ENCODE results near the gene FUT3.

The FUT3 gene

GRCh38 chr19:5851302-5851701 lies at the start of gene FUT3:
TSS of gene FUT3 (minus strand) at chr19:5851449.
- Histone ChIP-seq H3K27me3 (ENCODE audit: low read depth, low read length) (peaks cover 24% of the 10 kb centered on the region), H3K9me3 (ENCODE audit: insufficient read depth, low read length) (no peaks in the 10 kb centered on the region), H4K20me1 (ENCODE audit: insufficient read depth, low read length) (no peaks in the 10 kb centered on the region), H3K4me2 (ENCODE audit: low read length) (peak within 1 kb of the TSS; percentile 12; the same call in 1 of the 2 replicates), H3K27ac (ENCODE audit: low read length) (no peak within 1 kb of the TSS), H3K4me1 (ENCODE audit: low read length) (no peaks in the 10 kb centered on the region), H2AFZ (ENCODE audit: low read depth, low read length) (no peak within 1 kb of the TSS; the same call in 1 of the 2 replicates), H3K9ac (ENCODE audit: low read length) (no peak within 1 kb of the TSS), H3K79me2 (ENCODE audit: low read length) (no peaks in the 10 kb centered on the region), H3K4me3 (ENCODE audit: low read length) (0 out of 2 replicates have a peak within 1 kb of the TSS, but pooled peaks have one; percentile 1), H3K36me3 (replicated peaks; ENCODE audit: low read depth, low read length) (no peaks in the 10 kb centered on the region)
- no peak for TF ChIP-seq EZH2phosphoT487 (IDR thresholded peaks at IDR 0.05; ENCODE audit: low read depth)
- no peak for TF ChIP-seq CTCF (IDR thresholded peaks at IDR 0.05; ENCODE audit: low read depth, low read length)

GRCh38 chr19:5900976-5901375 lies 49.7 kb upstream of the FUT3 start:
- H3K9me3 ChIP-seq (ENCODE audit: insufficient read depth, low read length), result no peaks in the 10 kb centered on the region
- peaks cover 10% of the 10 kb centered on the region for H3K36me3 ChIP-seq (replicated peaks; ENCODE audit: low read depth, low read length)
- no peak overlapping the region for H3K4me2 ChIP-seq (ENCODE audit: low read length)
- peaks cover 15% of the 10 kb centered on the region for H4K20me1 ChIP-seq (ENCODE audit: insufficient read depth, low read length)
- no peak overlapping the region for H3K27ac ChIP-seq (ENCODE audit: low read length)
- no peak overlapping the region for H3K9ac ChIP-seq (ENCODE audit: low read length)
- H3K27me3 ChIP-seq (ENCODE audit: low read depth, low read length), result no peaks in the 10 kb centered on the region
- H3K79me2 ChIP-seq (ENCODE audit: low read length), result peaks cover 55% of the 10 kb centered on the region
- no peak overlapping the region for H3K4me3 ChIP-seq (ENCODE audit: low read length)
- peaks cover 6% of the 10 kb centered on the region for H3K4me1 ChIP-seq (ENCODE audit: low read length)
- no peak overlapping the region for H2AFZ ChIP-seq (ENCODE audit: low read depth, low read length)
- no peak for TF ChIP-seq EZH2phosphoT487 (IDR thresholded peaks at IDR 0.05; ENCODE audit: low read depth)

GRCh38 chr19:5899728-5900526 lies 48.7 kb upstream of the FUT3 start:
- no peak overlapping the region for H3K27ac ChIP-seq (ENCODE audit: low read length)
- H3K36me3 ChIP-seq (replicated peaks; ENCODE audit: low read depth, low read length), result peaks cover 15% of the 10 kb centered on the region
- H3K4me1 ChIP-seq (ENCODE audit: low read length), result peaks cover 6% of the 10 kb centered on the region
- no peaks in the 10 kb centered on the region for H3K9me3 ChIP-seq (ENCODE audit: insufficient read depth, low read length)
- H2AFZ ChIP-seq (ENCODE audit: low read depth, low read length), result no peak overlapping the region
- peaks cover 55% of the 10 kb centered on the region for H3K79me2 ChIP-seq (ENCODE audit: low read length)
- no peak overlapping the region for H3K9ac ChIP-seq (ENCODE audit: low read length)
- TF ChIP-seq EZH2phosphoT487 (IDR thresholded peaks at IDR 0.05; ENCODE audit: low read depth), result no peak
- TF ChIP-seq CTCF (IDR thresholded peaks at IDR 0.05; ENCODE audit: low read depth, low read length), result no peak
- no peaks in the 10 kb centered on the region for H3K27me3 ChIP-seq (ENCODE audit: low read depth, low read length)
- H3K4me3 ChIP-seq (ENCODE audit: low read length), result no peak overlapping the region
- peaks cover 15% of the 10 kb centered on the region for H4K20me1 ChIP-seq (ENCODE audit: insufficient read depth, low read length)
- H3K4me2 ChIP-seq (ENCODE audit: low read length), result no peak overlapping the region

GRCh38 chr19:5897189-5897969 lies 46.1 kb upstream of the FUT3 start:
- Histone ChIP-seq H3K9me3 (ENCODE audit: insufficient read depth, low read length) (no peaks in the 10 kb centered on the region), H3K9ac (ENCODE audit: low read length) (no peak overlapping the region), H3K27ac (ENCODE audit: low read length) (no peak overlapping the region), H2AFZ (ENCODE audit: low read depth, low read length) (no peak overlapping the region), H3K4me2 (ENCODE audit: low read length) (no peak overlapping the region), H3K4me1 (ENCODE audit: low read length) (peaks cover 2% of the 10 kb centered on the region), H4K20me1 (ENCODE audit: insufficient read depth, low read length) (peaks cover 15% of the 10 kb centered on the region), H3K79me2 (ENCODE audit: low read length) (peaks cover 42% of the 10 kb centered on the region), H3K36me3 (replicated peaks; ENCODE audit: low read depth, low read length) (peaks cover 20% of the 10 kb centered on the region), H3K4me3 (ENCODE audit: low read length) (no peak overlapping the region), H3K27me3 (ENCODE audit: low read depth, low read length) (no peaks in the 10 kb centered on the region)
- TF ChIP-seq EZH2phosphoT487 (IDR thresholded peaks at IDR 0.05; ENCODE audit: low read depth), result no peak
- peak; percentile 26; the same call in 1 of the 2 replicates for TF ChIP-seq CTCF (IDR thresholded peaks at IDR 0.05; ENCODE audit: low read depth, low read length)

Data from OCI-LY3 (cell line).